NCI-H524 treated with DMSO at 0.1 percent for 48 hours (cell line): ENCODE data around the gene PSTPIP1.

Experiments used
- DNase-seq: peaks from one replicate; lab custom pipeline; 2025; lab: John Stamatoyannopoulos, UW

The PSTPIP1 gene

GRCh38 chr15:77018796-77019505, 24.0 kb downstream of the PSTPIP1 start:
- no peak for DNase-seq

DNA sequence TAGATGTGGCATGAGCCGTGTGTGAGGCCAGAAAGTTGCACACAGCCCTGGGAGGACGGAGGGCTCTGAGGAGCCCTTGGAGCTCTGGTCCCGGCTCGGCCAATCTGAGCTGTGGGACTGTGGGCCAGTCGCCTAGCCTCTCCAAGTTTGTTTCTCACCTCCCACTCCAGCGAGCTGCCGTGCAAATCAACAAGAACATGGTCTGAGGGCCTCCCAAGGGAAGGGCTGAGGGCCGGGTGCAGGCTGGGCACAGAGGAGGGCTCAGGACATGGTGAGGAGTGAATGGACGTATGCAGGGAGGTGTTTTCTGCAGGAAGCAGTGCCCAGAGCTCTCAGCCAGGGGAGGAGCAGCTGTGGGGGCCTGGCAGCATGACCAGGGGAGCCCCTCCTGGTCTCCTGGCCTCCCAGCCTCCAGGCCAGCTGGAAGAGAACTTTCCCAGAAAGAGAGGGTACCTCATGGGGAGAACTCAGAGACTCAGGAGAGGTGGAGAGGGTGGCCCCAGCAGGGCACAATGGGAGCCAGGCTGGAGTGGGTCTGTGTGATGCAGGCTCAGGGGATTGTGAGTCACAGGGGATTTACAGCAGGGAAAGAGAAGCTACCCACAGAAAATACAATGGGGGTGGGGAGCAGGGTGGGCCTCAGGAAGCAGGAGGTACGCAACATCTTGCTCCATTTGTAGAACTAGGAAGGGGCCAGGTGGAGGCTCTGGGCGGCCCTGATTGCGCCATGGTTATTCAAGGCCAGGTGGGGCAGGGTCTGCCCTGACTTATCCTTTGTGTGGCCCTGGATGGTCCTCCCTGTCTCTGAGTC, 24.8 kb downstream of the PSTPIP1 start:
- DNase-seq = no peak

DNA sequence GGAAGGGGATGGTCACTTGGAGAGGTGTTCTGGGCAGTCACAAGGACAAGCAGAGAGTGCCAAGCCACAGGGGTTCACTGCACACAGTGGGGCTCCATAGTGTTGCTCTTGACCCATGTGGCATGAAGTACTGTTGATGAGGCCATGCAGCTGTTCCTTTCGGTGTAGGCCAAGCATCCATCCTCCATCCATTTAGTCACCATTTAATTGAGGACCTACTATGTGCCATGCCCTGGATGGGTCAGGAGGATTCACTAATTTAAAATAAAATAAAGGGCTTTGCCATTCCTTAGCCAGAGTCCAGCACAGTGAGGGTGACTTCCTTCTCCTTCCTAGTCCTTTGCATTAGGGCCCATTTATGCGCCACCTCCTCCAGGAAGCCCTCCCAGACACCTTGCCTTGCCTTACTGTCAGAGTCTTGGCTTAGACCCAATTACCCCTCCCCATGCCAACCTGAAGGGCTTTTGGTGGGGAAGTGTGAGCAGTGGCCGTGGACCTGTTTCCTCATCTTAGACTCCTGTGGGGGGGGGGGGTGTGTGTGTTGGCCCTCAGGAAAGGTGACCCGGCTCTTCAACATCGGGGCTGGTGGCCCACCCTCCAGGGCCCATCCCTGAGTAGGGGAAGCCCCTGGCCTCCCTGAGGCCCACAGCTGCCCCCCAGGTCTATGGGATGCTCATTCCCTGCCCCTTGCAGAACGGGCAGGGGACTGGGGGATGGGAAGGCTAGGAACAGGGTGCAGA, 25.6 kb downstream of the PSTPIP1 start:
- DNase-seq = no peak

DNA sequence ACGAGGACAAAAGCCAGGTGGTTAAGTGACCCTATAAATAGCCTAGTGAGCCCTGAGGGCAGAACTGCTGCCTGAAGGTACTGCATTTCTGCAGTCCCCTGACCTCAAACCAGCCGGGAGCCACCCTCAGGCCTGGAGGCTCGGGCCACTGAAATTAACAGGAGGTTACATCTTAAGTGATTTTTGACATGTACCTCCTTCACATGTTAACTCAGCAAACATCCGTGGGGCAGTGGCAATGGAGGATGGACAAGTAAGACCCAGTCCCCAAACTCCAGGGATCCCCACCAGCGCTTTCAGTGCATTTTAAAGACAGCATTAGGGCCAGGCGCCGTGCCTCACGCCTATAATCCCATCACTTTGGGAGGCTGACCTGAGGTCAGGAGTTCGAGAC, 26.2 kb downstream of the PSTPIP1 start:
- DNase-seq = no peak

DNA sequence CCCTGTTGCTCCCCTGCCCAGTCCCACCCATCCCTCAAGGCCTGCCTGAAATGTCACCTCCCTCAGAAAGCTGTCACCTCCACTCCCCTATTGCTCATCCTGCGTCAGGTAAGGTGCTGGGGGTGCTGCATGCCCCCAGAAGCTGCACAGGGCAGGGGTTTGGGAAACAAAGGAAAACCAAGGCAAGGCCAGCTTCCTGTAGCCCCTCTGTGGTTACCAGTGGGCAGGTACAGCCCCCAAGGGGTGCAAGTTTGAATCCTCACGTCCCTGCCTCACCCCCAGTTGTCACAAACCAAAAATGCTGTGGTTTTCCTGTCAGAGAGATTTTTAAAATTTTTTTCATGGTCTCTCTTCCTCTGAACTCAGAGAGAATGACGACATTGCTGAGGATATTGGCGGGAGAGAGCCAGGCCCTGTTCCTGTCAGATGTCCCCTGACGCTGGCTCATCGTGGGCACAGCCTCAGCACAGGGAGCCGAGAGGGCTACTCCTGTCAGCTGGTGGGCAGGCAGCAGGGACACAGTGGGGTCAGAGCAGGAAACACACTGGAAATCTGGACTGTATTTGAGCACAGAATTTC, 27.0 kb downstream of the PSTPIP1 start:
- no peak for DNase-seq

GRCh38 chr15:77022646-77023575, 28.0 kb downstream of the PSTPIP1 start:
- no peak for DNase-seq

- DNase-seq = no peak
These were observed 28.8 kb downstream of the PSTPIP1 start for GRCh38 chr15:77023576-77024272.

- peak; percentile 94 for DNase-seq
These were observed 29.6 kb downstream of the PSTPIP1 start for GRCh38 chr15:77024273-77025082.

DNA sequence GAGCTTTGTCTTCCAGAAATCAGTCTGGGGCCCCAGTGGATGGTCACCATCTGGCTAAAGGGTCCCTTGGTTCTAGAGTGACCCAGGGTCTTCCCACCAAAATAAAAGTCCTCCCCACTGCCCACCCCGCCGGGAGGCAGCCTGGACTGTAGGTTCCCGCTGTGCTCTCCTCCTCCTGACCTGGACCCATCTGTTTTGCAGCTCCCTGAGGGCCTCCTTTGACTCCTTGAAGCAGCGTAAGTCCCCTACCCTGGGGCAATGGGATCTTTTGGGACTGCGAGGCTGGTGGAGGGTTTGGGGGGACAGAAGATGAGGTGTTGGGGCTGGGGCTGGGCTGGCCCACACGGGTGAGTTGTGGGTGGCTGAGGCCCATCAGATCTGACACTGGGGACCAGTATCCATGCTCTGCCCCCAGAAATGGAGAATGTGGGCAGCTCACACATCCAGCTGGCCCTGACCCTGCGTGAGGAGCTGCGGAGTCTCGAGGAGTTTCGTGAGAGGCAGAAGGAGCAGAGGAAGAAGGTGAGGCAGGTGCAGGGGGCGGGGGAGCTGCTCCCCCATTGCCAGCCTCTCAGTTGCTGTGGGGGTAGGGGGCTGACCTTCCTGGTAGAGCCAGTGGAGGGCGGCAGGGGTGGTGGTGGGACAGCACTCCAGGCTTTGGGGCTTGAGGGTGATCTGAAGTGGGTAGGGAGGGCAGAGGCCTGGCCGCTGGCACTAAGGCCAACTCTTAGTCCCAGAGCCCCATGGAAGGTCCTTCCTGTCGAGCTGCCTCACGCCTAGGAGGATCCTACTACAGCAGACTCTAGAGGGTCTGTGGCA, 30.4 kb downstream of the PSTPIP1 start:
- DNase-seq = no peak

GRCh38 chr15:77025941-77026411, 31.1 kb downstream of the PSTPIP1 start:
- no peak for DNase-seq

DNA sequence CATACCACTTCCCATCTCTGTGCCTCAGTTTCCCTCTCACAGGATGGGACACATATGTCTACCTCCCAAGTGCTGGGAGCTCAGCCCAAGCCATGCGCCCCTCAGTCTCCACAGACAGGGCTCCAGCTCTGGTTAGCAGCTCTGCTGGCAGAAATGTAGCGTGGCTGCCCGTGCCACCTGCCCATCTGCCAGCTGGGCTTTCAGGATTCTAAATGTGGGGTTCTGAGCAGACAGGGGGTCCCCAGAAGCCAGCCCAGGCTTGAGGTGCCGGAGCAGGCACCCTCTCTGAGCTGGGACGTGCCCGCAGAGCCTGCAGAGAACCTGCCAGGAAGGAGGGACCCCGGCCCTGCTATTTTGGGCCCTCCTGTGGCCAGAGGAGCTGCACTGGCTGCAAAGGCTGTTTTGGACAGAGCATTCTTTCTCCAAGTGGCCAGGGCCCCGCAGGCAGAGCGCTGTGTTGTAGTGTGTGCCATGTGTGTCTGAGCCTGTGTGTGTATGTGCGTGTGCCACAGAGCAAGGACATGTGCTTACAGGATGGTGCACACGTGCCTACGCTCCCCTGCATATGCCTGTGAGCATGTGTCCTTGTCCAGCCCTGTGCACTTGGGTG, 31.7 kb downstream of the PSTPIP1 start:
- DNase-seq = no peak

DNA sequence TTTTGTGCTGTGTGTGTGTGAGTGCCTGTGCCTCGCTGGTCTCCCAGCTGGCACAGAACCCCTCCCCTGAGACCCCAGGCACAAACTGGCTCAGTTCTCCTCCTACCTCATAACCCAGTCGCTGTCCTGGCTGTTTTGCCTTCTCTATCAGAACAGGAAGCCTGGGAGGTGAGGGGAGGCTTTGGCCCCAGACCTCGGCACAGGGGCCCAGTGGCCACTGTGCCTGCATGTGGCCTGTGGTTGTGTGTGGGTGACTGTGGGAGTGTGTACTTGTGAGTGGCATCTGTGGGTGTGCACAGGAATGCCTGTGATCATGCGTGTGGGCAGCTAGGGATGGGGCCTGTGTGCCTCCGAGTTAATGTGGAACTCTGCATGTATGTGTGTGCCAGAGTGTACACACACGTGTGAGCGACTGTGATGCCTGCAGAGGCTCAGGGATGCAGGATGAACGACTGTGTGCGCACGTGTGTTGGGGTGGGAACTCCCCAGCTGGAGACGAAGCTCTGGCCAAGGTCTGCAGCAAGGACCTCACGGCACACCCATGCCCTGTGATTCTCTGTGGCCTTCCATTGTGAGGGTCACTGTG, 32.3 kb downstream of the PSTPIP1 start:
- DNase-seq = no peak

- DNase-seq = no peak
These were observed 32.9 kb downstream of the PSTPIP1 start for GRCh38 chr15:77027697-77028450.

DNA sequence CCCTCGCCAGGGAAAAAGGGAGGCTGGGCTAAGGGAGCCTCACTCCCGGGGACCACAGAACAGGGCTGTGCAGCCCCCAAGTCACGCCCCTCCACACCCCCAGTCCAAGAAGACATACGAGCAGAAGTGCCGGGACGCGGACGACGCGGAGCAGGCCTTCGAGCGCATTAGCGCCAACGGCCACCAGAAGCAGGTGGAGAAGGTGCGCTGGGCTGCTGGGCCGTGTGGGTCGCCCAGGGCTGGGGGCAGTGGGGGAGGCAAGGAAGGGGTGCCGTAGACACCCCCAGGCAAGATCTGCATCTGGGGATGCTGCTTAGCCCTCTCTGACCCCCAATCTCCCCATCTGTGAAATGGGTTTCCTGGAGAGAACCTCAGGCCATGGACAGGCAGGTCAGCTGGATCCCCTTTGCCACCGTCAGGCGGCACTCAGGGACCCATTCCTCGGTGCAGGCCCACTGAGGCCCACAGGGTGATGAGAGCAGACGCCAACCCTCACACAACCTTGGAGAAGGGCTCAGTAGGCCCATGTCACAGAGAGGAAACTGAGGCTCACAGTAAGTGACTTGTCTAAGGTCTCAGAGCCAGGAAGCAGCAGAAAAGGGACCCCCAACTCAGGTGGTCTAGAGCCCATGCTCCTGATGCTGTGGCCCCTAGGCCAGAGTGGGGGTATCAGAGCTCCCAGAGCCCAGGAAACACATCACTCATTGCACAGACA, 33.7 kb downstream of the PSTPIP1 start:
- DNase-seq = no peak

GRCh38 chr15:77029166-77030047, 34.5 kb downstream of the PSTPIP1 start:
- no peak for DNase-seq
